Thymus (tissue), 14 donors: ENCODE results near the gene MATR3. TPM values are rescaled to one million over a fixed set of nuclear protein-coding genes. Genes with fewer than 3 reads are reported as not detected.
A peak's percentile ranks its signal among the peaks of the same experiment; 100 is the strongest.

ENCODE experiments used
- DNase-seq, 9 donors: peaks; one replicate each; pipeline ENCODE4 v3.0.0-alpha.2; 2013; ENCODE audit warnings: low spot score in 9 of 9, low read depth in 6 of 9, missing footprints in 1 of 9
- H3K27ac ChIP-seq, 2 donors: one replicate each; pipeline ENCODE4 v1.5.1; 2013; ENCODE audit warnings: control low read depth in 1 of 2, low read depth in 1 of 2, low read length in 1 of 2, mild to moderate bottlenecking in 1 of 2, moderate library complexity in 1 of 2
- H3K27me3 ChIP-seq, 2 donors: one replicate each; pipeline ENCODE4 v1.5.1; 2013; ENCODE audit warnings: low read length in 1 of 2; ENCODE audit not compliant: control insufficient read depth in 2 of 2, insufficient read depth in 1 of 2
- H3K36me3 ChIP-seq, 2 donors: one replicate each; pipeline ENCODE4 v1.5.1; 2013; ENCODE audit warnings: low read length in 1 of 2, mild to moderate bottlenecking in 1 of 2, moderate library complexity in 1 of 2; ENCODE audit not compliant: control insufficient read depth in 2 of 2, insufficient read depth in 2 of 2
- H3K4me1 ChIP-seq, 2 donors: one replicate each; pipeline ENCODE4 v1.5.1; 2013; ENCODE audit warnings: low read length in 2 of 2; ENCODE audit not compliant: control insufficient read depth in 2 of 2, insufficient read depth in 2 of 2
- H3K4me3 ChIP-seq, 2 donors: one replicate each; pipeline ENCODE4 v1.5.1; 2013; ENCODE audit warnings: low read length in 2 of 2, control low read depth in 1 of 2, mild to moderate bottlenecking in 1 of 2
- H3K9me3 ChIP-seq, 2 donors: one replicate each; pipeline ENCODE4 v1.5.1; 2013; ENCODE audit warnings: low read length in 1 of 2, mild to moderate bottlenecking in 1 of 2; ENCODE audit not compliant: control insufficient read depth in 2 of 2, insufficient read depth in 1 of 2
- WGBS: extraction: QIAGEN DNeasy Blood & Tissue Kit; methylation state at CpG from one replicate; pipeline ENCODE4 v1.1.7; 2013; 5-methylcytosine and 5-hydroxymethylcytosine counted together
- long read RNA-seq, 10 donors: transcript quantifications; one replicate each; lab custom pipeline, GENCODE V29; 2026
- polyA plus RNA-seq: library from polyadenylated mRNA; stranded (reverse); fragments of 200-250 nt; gene quantifications from one replicate; pipeline ENCODE4 v1.2.3, GENCODE V29; 2013
- total RNA-seq: library from RNA; stranded (reverse); fragments of 120-200 nt; gene quantifications from one replicate; pipeline ENCODE4 v1.2.4, GENCODE V29; 2013
- donor health status: healthy.

Gene MATR3
- total RNA-seq (378 TPM), polyA plus RNA-seq (253 TPM)
- long read RNA-seq, donor 1, full-length matches to known transcripts, result 8 of 19 reads
- long read RNA-seq, donor 1, partial matches to known transcripts, result 11 of 19 reads
- long read RNA-seq, donor 1, other reads (novel, unspliced or antisense), result 0 of 19 reads
- long read RNA-seq, donor 2, result 0 reads
- long read RNA-seq, donor 3, full-length matches to known transcripts, result 43 of 364 reads
- long read RNA-seq, donor 3, partial matches to known transcripts, result 321 of 364 reads
- long read RNA-seq, donor 3, other reads (novel, unspliced or antisense), result 0 of 364 reads
- long read RNA-seq, donor 4, full-length matches to known transcripts, result 21 of 98 reads
- long read RNA-seq, donor 4, partial matches to known transcripts, result 77 of 98 reads
- long read RNA-seq, donor 4, other reads (novel, unspliced or antisense), result 0 of 98 reads
- long read RNA-seq, donor 5, full-length matches to known transcripts, result 53 of 449 reads
- long read RNA-seq, donor 5, partial matches to known transcripts, result 396 of 449 reads
- long read RNA-seq, donor 5, other reads (novel, unspliced or antisense), result 0 of 449 reads
- long read RNA-seq, donor 6, full-length matches to known transcripts, result 28 of 99 reads
- long read RNA-seq, donor 6, partial matches to known transcripts, result 71 of 99 reads
- long read RNA-seq, donor 6, other reads (novel, unspliced or antisense), result 0 of 99 reads
- long read RNA-seq, donor 7, full-length matches to known transcripts, result 64 of 225 reads
- long read RNA-seq, donor 7, partial matches to known transcripts, result 156 of 225 reads
- long read RNA-seq, donor 7, other reads (novel, unspliced or antisense), result 5 of 225 reads
- long read RNA-seq, donor 8, full-length matches to known transcripts, result 11 of 65 reads
- long read RNA-seq, donor 8, partial matches to known transcripts, result 54 of 65 reads
- long read RNA-seq, donor 8, other reads (novel, unspliced or antisense), result 0 of 65 reads
- long read RNA-seq, donor 9, full-length matches to known transcripts, result 37 of 122 reads
- long read RNA-seq, donor 9, partial matches to known transcripts, result 85 of 122 reads
- long read RNA-seq, donor 9, other reads (novel, unspliced or antisense), result 0 of 122 reads
- long read RNA-seq, donor 10, full-length matches to known transcripts, result 29 of 152 reads
- long read RNA-seq, donor 10, partial matches to known transcripts, result 123 of 152 reads
- long read RNA-seq, donor 10, other reads (novel, unspliced or antisense), result 0 of 152 reads

- peaks cover 0 to 3% of the 10 kb centered on the region in 2 donors for H3K9me3 ChIP-seq
- under 1% methylated on average over 88 of the region's 88 CpGs for WGBS
- H3K36me3 ChIP-seq, result no peaks in the 10 kb centered on the region
- H3K4me3 ChIP-seq, result peak within 1 kb of the TSS; percentile 87 to 90
- H3K4me1 ChIP-seq, result peaks cover 13 to 26% of the 10 kb centered on the region in 2 donors
- peak within 1 kb of the TSS; percentile 95 to 100 for H3K27ac ChIP-seq
- H3K27me3 ChIP-seq, result no peaks in the 10 kb centered on the region
- peak; percentile 83 to 97 (median 92) for DNase-seq
Observed at GRCh38 chr5:139293507-139294373, at the start of gene MATR3. Gene MATR3, plus strand, starts transcription at chr5:139293740. Its CDS starts 13,676 bp downstream, at chr5:139307416.

GRCh38 chr5:139245637-139246339 lies 47.8 kb upstream of the MATR3 start:
- Histone ChIP-seq H3K27ac (no peak overlapping the region), H3K4me1 (peaks cover 0 to 20% of the 10 kb centered on the region in 2 donors), H3K36me3 (no peaks in the 10 kb centered on the region), H3K9me3 (no peaks in the 10 kb centered on the region), H3K27me3 (no peaks in the 10 kb centered on the region), H3K4me3 (no peak overlapping the region)
- DNase-seq, result no peak

- peak in 1 of 9 donors; percentile 34 for DNase-seq
- 18% methylated on average over 4 of the region's 4 CpGs for WGBS
Observed at GRCh38 chr5:139246394-139246793, 47.1 kb upstream of the MATR3 start.

GRCh38 chr5:139248826-139249453 lies 44.6 kb upstream of the MATR3 start:
- Histone ChIP-seq H3K36me3 (no peaks in the 10 kb centered on the region), H3K27ac (no peak overlapping the region), H3K9me3 (no peaks in the 10 kb centered on the region), H3K27me3 (no peaks in the 10 kb centered on the region), H3K4me1 (peaks cover 0 to 27% of the 10 kb centered on the region in 2 donors), H3K4me3 (no peak overlapping the region)
- DNase-seq, result no peak
- over 99% methylated on average over 3 of the region's 3 CpGs for WGBS

More at GRCh38 chr5:139246394-139246793, 47.1 kb upstream of the MATR3 start:
- H3K4me1 ChIP-seq, result peaks cover 0 to 22% of the 10 kb centered on the region in 2 donors
- no peaks in the 10 kb centered on the region for H3K9me3 ChIP-seq
- H3K27ac ChIP-seq, result no peak overlapping the region
- H3K27me3 ChIP-seq, result no peaks in the 10 kb centered on the region
- H3K4me3 ChIP-seq, result no peak overlapping the region
- no peaks in the 10 kb centered on the region for H3K36me3 ChIP-seq

- Histone ChIP-seq H3K27me3 (no peaks in the 10 kb centered on the region), H3K4me1 (peaks cover 0 to 21% of the 10 kb centered on the region in 2 donors), H3K9me3 (no peaks in the 10 kb centered on the region), H3K27ac (no peak overlapping the region), H3K4me3 (no peak overlapping the region), H3K36me3 (no peaks in the 10 kb centered on the region)
- peak in 1 of 9 donors; percentile 31 for DNase-seq
- WGBS, result 65% methylated on average over 3 of the region's 3 CpGs
Observed at GRCh38 chr5:139251281-139251687, 42.3 kb upstream of the MATR3 start.

GRCh38 chr5:139251695-139252288 lies 41.7 kb upstream of the MATR3 start:
- Histone ChIP-seq H3K36me3 (no peaks in the 10 kb centered on the region), H3K4me1 (peaks cover 0 to 16% of the 10 kb centered on the region in 2 donors), H3K9me3 (no peaks in the 10 kb centered on the region), H3K27me3 (no peaks in the 10 kb centered on the region), H3K4me3 (no peak overlapping the region), H3K27ac (no peak overlapping the region)
- 84% methylated on average over 4 of the region's 4 CpGs for WGBS
- no peak for DNase-seq

GRCh38 chr5:139253115-139253514 lies 40.4 kb upstream of the MATR3 start:
- no peaks in the 10 kb centered on the region for H3K9me3 ChIP-seq
- peaks cover 0 to 7% of the 10 kb centered on the region in 2 donors for H3K4me1 ChIP-seq
- H3K27ac ChIP-seq, result no peak overlapping the region
- H3K36me3 ChIP-seq, result no peaks in the 10 kb centered on the region
- H3K4me3 ChIP-seq, result no peak overlapping the region
- WGBS, result 98% methylated on average over 3 of the region's 3 CpGs
- DNase-seq, result no peak
- no peaks in the 10 kb centered on the region for H3K27me3 ChIP-seq
